Activated CD4-positive, CD25-positive, alpha-beta regulatory T cell treated with anti-CD3 and anti-CD28 coated beads, Interleukin-2, amount 50 U/mL, for 24 hours (primary cell): ENCODE results near the gene CEP250.
"Not testable (repeated sequence)": the region's sequence is repeated elsewhere in the genome, so short reads cannot be mapped to it uniquely, and the experiment has no call there.

Experiments used
- ATAC-seq, 2 donors: fragments of 150-1000 bp; cut with Tn5 transposase; one replicate each; pipeline ENCODE4 v1.10.0; 2021; ENCODE audit warnings: mild to moderate bottlenecking in 1 of 2, moderate library complexity in 1 of 2

The CEP250 gene

DNA sequence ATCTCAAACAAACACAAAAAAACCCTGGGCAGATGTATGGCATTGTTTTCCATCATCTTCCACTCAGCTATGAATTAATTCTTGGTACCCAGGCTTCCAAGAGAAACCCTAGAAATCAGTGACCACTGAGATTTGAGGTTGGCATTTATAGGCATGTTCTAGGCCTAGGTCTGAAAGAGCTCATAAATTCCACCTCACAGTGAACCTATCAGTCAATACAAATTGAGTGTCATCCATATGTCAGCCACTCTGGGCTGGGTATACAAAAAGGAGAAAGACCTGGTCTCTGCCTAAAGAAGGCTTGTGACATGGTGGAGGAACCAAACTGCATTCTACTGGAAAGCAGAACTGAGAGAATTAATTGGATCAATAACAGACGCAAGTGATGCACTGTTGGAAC is 43.9 kb downstream of the CEP250 start:
- no peak for ATAC-seq

DNA sequence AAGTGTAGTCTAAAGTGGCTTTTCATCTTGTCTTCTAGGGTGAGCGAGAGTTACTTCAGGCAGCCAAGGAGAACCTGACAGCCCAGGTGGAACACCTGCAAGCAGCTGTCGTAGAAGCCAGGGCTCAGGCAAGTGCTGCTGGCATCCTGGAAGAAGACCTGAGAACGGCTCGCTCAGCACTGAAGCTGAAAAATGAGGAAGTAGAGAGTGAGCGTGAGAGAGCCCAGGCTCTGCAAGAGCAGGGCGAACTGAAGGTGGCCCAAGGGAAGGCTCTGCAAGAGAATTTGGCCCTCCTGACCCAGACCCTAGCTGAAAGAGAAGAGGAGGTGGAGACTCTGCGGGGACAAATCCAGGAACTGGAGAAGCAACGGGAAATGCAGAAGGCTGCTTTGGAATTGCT is 47.0 kb downstream of the CEP250 start:
- ATAC-seq, result no peak

DNA sequence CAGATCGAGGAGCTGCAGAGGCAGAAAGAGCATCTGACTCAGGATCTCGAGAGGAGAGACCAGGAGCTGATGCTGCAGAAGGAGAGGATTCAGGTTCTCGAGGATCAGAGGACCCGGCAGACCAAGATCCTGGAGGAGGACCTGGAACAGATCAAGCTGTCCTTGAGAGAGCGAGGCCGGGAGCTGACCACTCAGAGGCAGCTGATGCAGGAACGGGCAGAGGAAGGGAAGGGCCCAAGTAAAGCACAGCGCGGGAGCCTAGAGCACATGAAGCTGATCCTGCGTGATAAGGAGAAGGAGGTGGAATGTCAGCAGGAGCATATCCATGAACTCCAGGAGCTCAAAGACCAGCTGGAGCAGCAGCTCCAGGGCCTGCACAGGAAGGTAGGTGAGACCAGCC is 47.9 kb downstream of the CEP250 start:
- no peak for ATAC-seq

DNA sequence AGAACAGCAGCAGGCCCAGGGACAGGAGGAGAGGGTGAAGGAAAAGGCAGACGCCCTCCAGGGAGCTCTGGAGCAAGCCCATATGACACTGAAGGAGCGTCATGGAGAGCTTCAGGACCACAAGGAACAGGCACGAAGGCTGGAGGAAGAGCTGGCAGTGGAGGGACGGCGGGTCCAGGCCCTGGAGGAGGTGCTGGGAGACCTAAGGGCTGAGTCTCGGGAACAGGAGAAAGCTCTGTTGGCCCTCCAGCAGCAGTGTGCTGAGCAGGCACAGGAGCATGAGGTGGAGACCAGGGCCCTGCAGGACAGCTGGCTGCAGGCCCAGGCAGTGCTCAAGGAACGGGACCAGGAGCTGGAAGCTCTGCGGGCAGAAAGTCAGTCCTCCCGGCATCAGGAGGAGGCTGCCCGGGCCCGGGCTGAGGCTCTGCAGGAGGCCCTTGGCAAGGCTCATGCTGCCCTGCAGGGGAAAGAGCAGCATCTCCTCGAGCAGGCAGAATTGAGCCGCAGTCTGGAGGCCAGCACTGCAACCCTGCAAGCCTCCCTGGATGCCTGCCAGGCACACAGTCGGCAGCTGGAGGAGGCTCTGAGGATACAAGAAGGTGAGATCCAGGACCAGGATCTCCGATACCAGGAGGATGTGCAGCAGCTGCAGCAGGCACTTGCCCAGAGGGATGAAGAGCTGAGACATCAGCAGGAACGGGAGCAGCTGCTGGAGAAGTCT is 48.6 kb downstream of the CEP250 start:
- no peak for ATAC-seq

DNA sequence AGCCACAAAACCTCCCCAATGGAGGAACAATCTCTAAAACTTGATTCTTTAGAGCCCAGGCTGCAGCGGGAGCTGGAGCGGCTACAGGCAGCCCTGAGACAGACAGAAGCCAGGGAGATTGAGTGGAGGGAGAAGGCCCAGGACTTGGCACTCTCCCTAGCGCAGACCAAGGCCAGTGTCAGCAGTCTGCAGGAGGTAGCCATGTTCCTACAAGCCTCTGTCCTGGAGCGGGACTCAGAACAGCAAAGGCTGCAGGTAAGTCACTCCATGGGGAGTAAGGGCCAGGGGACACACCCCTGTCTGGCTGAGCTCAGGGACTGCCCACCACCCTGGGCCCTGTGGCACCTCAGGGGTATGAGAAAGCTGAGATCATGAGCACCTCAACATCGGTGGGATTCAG is 49.4 kb downstream of the CEP250 start:
- ATAC-seq, result no peak

DNA sequence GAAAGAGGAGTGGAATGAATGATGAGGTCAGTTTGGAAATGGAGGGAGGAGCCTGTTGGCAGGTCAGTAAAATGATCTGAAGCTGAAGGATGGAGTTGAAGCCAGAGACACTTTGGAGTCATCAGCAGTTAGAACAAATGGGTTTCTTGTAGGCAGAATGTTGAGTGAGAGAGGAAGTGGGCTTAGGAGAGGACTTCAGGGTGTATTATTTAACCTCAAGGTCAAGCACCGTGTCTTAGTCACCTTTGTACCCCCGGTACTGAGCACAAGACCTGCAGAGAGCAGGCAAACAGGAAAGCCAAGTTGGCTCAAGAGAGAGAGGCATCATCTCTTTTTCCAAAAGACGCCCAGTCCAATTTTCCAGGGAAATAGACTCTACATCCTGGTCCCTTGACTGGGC is 50.8 kb downstream of the CEP250 start:
- no peak for ATAC-seq

GRCh38 chr20:35506872-35507638 is 51.7 kb downstream of the CEP250 start:
- peak; percentile 58 to 70 for ATAC-seq

GRCh38 chr20:35508493-35509218 is 53.3 kb downstream of the CEP250 start:
- ATAC-seq, result no peak

DNA sequence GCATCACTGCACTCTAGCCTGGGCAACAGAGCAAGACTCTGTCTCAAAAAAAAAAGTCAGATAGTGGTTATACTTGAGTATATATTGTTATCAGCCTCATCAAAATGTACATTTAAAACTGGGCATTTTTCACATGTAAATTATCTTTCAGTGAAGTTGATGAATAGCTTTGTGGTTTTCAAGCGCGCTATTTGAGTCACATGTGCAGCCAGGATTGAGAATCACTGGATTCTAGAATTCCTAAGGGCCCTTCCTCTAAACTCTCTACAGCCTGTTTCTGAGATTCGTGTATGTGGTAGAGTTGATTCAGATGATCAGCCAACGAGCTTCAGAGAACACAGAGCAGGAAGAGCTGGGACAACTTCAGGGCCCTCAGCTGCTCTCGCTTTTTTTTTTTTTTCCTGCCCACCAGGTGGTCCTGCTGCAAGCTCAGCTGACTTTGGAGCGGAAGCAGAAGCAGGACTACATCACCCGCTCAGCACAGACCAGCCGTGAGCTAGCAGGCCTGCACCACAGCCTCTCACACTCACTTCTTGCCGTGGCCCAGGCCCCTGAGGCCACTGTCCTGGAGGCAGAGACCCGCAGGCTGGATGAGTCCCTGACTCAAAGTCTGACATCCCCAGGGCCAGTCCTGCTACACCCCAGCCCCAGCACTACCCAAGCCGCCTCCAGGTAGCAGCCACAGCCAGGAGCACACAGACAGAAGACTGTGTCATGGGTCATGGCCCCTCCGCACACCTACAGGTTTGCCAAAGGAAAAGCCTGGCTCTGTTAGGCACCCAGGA is 55.7 kb downstream of the CEP250 start:
- ATAC-seq, result no peak

DNA sequence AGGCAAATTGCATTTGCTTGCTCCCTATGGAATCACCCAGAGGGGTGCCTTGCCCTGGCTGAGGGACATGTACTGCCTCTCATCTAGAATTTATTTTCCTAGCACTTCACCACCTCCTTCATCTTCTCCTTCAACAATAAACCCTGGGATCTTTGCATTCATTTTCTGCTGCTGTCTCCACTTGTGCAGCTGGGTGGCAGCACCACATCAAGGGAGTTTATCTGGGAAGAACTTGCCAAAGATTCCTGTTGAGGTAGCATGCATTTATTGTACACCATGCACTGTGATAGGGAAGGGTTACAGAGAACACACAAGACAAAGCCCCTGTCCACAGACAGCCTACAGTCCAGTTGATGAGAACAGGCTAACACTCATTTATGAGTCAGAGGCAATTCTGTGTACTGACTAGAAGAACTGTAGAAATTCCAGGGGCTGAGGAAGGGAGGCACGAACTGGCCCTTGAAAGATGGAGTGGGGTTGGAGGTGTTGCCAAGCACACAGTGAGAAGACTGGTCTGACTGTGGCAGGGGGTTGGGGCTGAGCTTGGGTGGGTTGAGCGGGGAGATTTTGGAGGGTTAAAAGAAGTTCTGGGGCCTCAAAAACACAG is 56.5 kb downstream of the CEP250 start:
- no peak for ATAC-seq

GRCh38 chr20:35514371-35514932 is 59.1 kb downstream of the CEP250 start:
- ATAC-seq, result no peak

DNA sequence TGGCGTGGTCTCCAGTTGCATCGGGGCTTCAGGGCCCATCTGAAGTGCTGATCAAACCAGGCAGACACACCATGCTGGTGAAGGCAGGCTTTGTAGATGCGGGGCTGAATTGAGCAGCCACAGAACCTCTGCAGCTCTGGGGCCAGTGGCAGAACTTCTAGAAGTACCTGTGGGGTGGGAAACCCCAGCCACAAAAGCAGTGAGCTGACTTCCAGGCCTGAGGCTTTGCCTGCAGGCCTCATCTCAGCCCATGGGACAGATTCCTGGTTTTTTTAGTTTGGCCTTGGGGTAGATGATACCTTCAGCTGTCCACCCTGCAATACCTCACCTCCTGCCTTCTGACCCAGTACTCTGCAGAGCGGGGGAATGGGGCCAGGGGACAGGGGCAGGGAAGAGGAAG is 59.9 kb downstream of the CEP250 start:
- ATAC-seq, result no peak

DNA sequence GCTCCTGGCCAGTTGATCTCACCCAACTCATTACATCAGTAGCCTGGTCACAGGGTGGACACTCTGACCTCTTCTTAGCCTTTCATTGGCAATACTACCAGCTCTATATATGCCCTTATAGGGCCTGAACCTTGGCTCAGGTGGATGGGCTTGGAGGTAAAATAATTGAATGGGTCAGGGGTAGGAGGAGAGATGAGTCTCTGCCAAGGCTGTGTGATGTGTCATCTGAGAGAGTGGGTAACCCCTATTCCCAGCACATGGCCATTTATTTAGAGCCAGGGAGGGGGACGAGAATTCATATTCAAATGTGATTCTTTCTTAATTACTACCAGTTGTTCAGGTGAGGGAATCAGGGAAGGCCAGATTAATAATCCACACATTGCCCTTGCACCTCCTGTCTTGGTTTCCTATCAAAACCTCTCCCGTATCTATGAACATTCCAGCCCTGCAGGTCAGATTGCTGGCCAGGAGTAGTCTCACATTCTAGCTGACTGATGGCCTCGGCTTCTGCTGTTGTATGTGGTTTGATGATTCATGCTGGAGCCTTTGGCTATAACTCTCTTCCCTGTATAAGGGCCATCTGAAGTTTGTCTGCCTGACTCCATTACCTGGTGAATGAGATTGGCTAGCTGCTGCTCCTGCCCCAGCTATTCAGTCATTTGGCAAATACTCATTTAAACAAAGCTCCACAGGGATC is 60.7 kb downstream of the CEP250 start:
- no peak for ATAC-seq

DNA sequence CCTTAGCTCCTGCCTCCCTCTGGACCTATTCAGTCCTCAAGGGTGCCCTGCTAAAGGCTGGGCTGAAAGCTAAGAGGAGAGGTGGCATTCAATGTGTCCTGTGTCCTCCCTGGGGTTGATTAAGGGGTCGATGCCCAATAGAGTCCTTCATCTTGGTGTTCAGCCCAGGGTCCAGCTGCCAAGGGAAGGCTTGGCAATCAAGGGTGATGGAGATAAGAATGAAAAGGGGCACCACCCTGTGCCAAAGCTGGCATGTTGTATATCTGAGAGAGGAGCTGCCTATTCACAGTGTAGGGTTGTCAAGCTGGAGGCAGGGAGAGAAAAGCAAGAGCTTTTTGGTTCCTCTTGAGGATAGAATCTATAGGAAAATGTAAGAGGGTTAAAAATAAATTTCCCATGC is 61.7 kb downstream of the CEP250 start:
- ATAC-seq, result no peak

- ATAC-seq, result not testable (repeated sequence)
Observed at GRCh38 chr20:35517767-35518166, 62.4 kb downstream of the CEP250 start.

DNA sequence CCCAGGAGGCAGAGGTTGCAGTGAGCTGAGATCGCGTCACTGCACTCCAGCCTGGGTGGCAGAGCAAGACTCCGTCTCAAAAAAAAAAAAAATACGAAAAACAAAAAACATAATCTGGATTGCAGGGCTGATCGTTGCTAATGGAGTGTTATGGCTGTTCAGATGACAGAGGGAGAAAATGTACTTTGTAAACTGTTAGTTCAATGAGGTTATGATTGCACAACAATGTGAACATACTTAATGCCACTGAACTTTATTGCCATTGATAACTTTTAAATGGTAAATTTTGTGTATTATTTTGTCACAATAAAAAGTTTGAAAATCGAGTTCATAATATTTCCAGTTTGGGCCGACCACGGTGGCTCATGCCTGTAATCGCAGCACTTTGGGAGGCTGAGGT is 63.6 kb downstream of the CEP250 start:
- ATAC-seq, result no peak

GRCh38 chr20:35523298-35523888 is 68.0 kb downstream of the CEP250 start:
- no peak for ATAC-seq

DNA sequence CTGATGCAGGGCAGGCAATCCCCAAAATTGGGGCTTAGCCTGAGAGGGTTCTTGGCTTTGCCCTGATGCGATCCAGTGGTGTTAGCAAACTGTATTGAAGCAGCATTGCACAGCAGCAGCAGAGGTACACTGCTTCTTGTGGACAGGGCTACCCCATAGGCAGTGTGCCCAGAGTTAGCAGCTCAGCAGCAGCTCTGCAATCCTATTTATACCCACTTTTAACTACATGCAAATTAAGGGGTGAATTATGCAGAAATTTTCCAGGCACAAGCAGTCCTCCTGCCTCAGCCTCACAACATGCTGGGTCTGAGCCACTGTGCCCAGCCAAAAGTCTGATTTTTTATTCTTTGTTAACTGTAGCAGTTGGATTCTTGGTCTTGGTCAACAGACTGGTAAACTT is 70.2 kb downstream of the CEP250 start:
- ATAC-seq, result no peak

DNA sequence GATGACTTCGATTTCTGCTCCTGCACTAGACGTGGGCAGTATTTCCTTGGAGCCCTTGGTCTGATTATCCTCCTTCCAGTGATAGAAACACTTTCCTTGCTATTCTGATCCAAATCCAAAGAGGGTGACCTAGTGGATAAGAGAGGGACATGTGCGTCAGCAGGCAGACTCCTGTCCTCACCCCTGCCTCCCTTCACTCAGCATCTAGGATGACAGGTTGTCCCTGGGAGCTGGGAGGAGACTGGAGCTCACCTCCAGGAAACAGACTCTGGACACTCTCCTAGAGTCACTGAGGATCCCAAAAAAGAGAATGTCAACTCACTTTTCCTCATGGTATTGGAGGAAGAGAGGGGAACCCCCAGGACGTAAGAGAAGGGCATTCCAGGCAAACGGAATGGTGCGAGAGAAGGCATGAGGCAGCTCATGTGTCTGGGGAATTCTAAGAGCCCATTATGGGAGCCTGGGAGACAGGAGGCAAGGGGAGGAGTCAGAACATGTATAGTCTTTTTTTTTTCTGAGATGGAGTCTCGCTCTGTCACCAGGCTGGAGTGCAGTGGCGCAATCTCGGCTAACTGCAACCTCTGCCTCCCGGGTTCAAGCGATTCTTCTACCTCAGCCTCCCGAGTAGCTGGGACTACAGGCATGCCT is 71.8 kb downstream of the CEP250 start:
- no peak for ATAC-seq

- no peak for ATAC-seq
Observed at GRCh38 chr20:35529552-35529951, 74.2 kb downstream of the CEP250 start, which contains the start of gene C20orf173. C20orf173 (minus strand) TSS chr20:35529652; CDS start chr20:35529373, 279 bp downstream.
